ENCODE data around the gene POU2F1.

- TF ChIP-seq, protein P1, sequence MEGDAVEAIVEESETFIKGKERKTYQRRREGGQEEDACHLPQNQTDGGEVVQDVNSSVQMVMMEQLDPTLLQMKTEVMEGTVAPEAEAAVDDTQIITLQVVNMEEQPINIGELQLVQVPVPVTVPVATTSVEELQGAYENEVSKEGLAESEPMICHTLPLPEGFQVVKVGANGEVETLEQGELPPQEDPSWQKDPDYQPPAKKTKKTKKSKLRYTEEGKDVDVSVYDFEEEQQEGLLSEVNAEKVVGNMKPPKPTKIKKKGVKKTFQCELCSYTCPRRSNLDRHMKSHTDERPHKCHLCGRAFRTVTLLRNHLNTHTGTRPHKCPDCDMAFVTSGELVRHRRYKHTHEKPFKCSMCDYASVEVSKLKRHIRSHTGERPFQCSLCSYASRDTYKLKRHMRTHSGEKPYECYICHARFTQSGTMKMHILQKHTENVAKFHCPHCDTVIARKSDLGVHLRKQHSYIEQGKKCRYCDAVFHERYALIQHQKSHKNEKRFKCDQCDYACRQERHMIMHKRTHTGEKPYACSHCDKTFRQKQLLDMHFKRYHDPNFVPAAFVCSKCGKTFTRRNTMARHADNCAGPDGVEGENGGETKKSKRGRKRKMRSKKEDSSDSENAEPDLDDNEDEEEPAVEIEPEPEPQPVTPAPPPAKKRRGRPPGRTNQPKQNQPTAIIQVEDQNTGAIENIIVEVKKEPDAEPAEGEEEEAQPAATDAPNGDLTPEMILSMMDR (IDR thresholded peaks at IDR 0.05), result no peak
- TF ChIP-seq POLR2A (IDR thresholded peaks at IDR 0.05) (no peak), POLR2AphosphoS5 (IDR thresholded peaks at IDR 0.05) (no peak), EP300 (IDR thresholded peaks at IDR 0.05) (no peak)
These were observed 207.7 kb downstream of the POU2F1 start for GRCh38 chr1:167428395-167428794.

All from upper lobe of left lung (tissue), 4 donors.